HL-60 (cell line): ENCODE measurements around the gene SLC4A3.

Experiments
- CTCF ChIP-seq: IDR thresholded peaks from one replicate; pipeline ENCODE4 v1.5.1; 2011; ENCODE audit warnings: low read length, control low read depth, inconsistent platforms; ENCODE audit not compliant: insufficient read depth
- GABPA ChIP-seq: IDR thresholded peaks from 2 replicates; pipeline ENCODE4 v1.6.1; 2012; ENCODE audit warnings: low read depth
- POLR2AphosphoS5 ChIP-seq: IDR thresholded peaks from 2 replicates; pipeline ENCODE4 v1.6.1; 2012; ENCODE audit warnings: low read depth
- REST ChIP-seq: IDR thresholded peaks from 2 replicates; pipeline ENCODE4 v1.6.1; 2012; ENCODE audit warnings: low read depth; ENCODE audit not compliant: insufficient replicate concordance
- SPI1 ChIP-seq: IDR thresholded peaks from 2 replicates; pipeline ENCODE4 v1.6.1; 2012; ENCODE audit warnings: low read depth, mild to moderate bottlenecking, borderline replicate concordance

- TF ChIP-seq CTCF (no peak), REST (no peak), POLR2AphosphoS5 (no peak), SPI1 (no peak), GABPA (no peak)
Observed at GRCh38 chr2:219634951-219635751, 7.7 kb downstream of the SLC4A3 start.
